Nephron progenitor cell (in vitro differentiated cells): Measurements from ENCODE around the gene C5orf22.

ENCODE experiments used
- DNase-seq: peaks from one replicate; pipeline ENCODE4 v3.0.0; 2021
- H3K27ac Mint-ChIP-seq: 2 replicates; pipeline ENCODE4 v1.8.0; 2021; ENCODE audit warnings: mild to moderate bottlenecking, moderate library complexity, mixed read lengths
- H3K27me3 Mint-ChIP-seq: 2 replicates; pipeline ENCODE4 v1.8.0; 2021; ENCODE audit warnings: mild to moderate bottlenecking, low read depth, mixed read lengths; ENCODE audit not compliant: poor library complexity
- H3K36me3 Mint-ChIP-seq: 2 replicates; pipeline ENCODE4 v1.8.0; 2021; ENCODE audit warnings: low read depth, mixed read lengths
- H3K4me1 Mint-ChIP-seq: 2 replicates; pipeline ENCODE4 v1.8.0; 2021; ENCODE audit warnings: mixed read lengths
- H3K4me3 Mint-ChIP-seq: 2 replicates; pipeline ENCODE4 v1.8.0; 2021; ENCODE audit warnings: mild to moderate bottlenecking, moderate library complexity, mixed read lengths
- H3K9me3 Mint-ChIP-seq: 2 replicates; pipeline ENCODE4 v1.8.0; 2021; ENCODE audit warnings: mild to moderate bottlenecking, moderate library complexity, mixed read lengths
- CTCF ChIP-seq: fragments of 200-600 bp; sonication (generic); IDR thresholded peaks from 2 replicates; pipeline ENCODE4 v1.5.0; 2021; ENCODE audit warnings: antibody characterized with exemption

The C5orf22 gene

GRCh38 chr5:31568302-31568835 lies 36.3 kb downstream of the C5orf22 start:
- H3K4me3 Mint-ChIP-seq: no peak overlapping the region
- H3K27ac Mint-ChIP-seq: no peak overlapping the region
- H3K9me3 Mint-ChIP-seq: peaks cover 28% of the 10 kb centered on the region
- no peak for TF ChIP-seq CTCF
- no peak for DNase-seq
- H3K4me1 Mint-ChIP-seq: no peaks in the 10 kb centered on the region
- peaks cover 16% of the 10 kb centered on the region for H3K36me3 Mint-ChIP-seq
- H3K27me3 Mint-ChIP-seq: peaks cover 6% of the 10 kb centered on the region

GRCh38 chr5:31569068-31569467 lies 37.0 kb downstream of the C5orf22 start:
- Mint-ChIP-seq H3K27ac (no peak overlapping the region), H3K36me3 (peaks cover 14% of the 10 kb centered on the region), H3K27me3 (peaks cover 6% of the 10 kb centered on the region), H3K4me3 (no peak overlapping the region), H3K4me1 (no peaks in the 10 kb centered on the region), H3K9me3 (peaks cover 25% of the 10 kb centered on the region)
- no peak for TF ChIP-seq CTCF
- DNase-seq: no peak

- Mint-ChIP-seq H3K4me3 (no peak overlapping the region), H3K27me3 (peaks cover 36% of the 10 kb centered on the region), H3K9me3 (no peaks in the 10 kb centered on the region), H3K27ac (no peak overlapping the region), H3K36me3 (no peaks in the 10 kb centered on the region), H3K4me1 (no peaks in the 10 kb centered on the region)
- TF ChIP-seq CTCF: no peak
- no peak for DNase-seq
Measured at GRCh38 chr5:31573494-31574142, 41.5 kb downstream of the C5orf22 start.

- H3K4me3 Mint-ChIP-seq: no peak overlapping the region
- H3K9me3 Mint-ChIP-seq: no peaks in the 10 kb centered on the region
- H3K27me3 Mint-ChIP-seq: peaks cover 36% of the 10 kb centered on the region
- DNase-seq: no peak
- no peak for TF ChIP-seq CTCF
- no peaks in the 10 kb centered on the region for H3K4me1 Mint-ChIP-seq
- H3K27ac Mint-ChIP-seq: no peak overlapping the region
- H3K36me3 Mint-ChIP-seq: no peaks in the 10 kb centered on the region
Measured at GRCh38 chr5:31574772-31575171, 42.7 kb downstream of the C5orf22 start.

- Mint-ChIP-seq H3K36me3 (no peaks in the 10 kb centered on the region), H3K27ac (no peak overlapping the region)
Measured at GRCh38 chr5:31577438-31577837, 45.3 kb downstream of the C5orf22 start.

More at GRCh38 chr5:31577438-31577837, 45.3 kb downstream of the C5orf22 start:
- no peak overlapping the region for H3K4me3 Mint-ChIP-seq
- no peak for DNase-seq
- H3K27me3 Mint-ChIP-seq: peaks cover 36% of the 10 kb centered on the region
- H3K4me1 Mint-ChIP-seq: no peaks in the 10 kb centered on the region
- peaks cover 2% of the 10 kb centered on the region for H3K9me3 Mint-ChIP-seq
- no peak for TF ChIP-seq CTCF
